NCI-H2227 (cell line): ENCODE data around the gene TLCD2.
"Not testable (repeated sequence)": the region's sequence is repeated elsewhere in the genome, so short reads cannot be mapped to it uniquely, and the experiment has no call there.

Source experiments
- DNase-seq: peaks from one replicate; lab custom pipeline; 2025; ENCODE audit not compliant: unreplicated experiment; lab: John Stamatoyannopoulos, UW

Gene TLCD2

GRCh38 chr17:1695365-1695764, 14.8 kb downstream of the TLCD2 start:
- DNase-seq = no peak

DNA sequence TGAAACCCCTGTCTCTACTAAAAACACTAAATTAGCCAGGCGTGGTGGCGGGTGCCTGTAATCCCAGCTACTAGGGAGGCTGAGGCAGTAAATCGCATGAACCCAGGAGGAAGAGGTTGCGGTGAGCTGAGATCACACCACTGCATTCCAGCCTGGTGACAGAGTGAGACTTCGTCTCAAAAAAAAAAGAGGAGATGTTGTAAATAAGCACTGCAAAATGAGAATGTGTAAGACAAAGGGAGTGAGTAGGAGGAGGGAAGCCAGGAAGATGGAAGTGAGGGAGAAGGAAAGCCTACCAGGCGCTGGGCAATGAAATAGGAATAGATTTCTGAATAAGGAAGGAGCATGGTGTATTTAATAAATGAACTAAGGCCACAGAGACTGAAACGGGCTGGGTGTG, 16.8 kb downstream of the TLCD2 start:
- DNase-seq = no peak

DNA sequence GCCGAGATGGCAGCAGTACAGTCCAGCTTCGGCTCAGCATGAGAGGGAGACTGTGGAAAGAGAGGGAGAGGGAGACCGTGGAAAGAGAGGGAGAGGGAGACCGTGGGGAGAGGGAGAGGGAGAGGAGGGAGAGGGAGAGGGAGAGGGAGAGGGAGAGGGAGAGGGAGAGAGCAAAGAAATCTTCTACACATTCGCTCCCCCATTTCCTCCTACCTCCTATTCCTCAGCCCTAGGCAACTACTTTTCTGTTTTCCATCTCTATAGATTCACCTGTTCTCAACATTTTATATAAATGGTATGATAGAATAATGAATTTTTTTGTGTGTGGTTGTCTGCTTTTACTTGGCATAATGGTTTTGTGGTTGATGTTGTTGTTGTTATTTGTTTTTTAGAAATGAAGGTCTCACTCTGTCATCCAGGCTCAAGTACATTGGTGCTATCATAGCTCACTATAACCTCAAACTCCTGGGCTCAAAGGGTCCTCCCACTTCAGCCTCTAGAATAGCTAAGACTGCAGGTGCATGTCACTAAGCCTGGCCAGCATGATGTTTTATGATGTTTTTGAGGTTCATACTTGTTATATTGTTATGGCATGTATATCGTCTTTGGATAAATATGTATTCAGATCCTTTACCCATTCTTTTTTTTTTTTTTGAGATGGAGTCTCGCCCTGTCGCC, 19.5 kb downstream of the TLCD2 start:
- no peak for DNase-seq

GRCh38 chr17:1688405-1688804, 21.8 kb downstream of the TLCD2 start:
- not testable (repeated sequence) for DNase-seq

- DNase-seq = no peak
These were observed 24.1 kb downstream of the TLCD2 start for GRCh38 chr17:1686086-1686485.

DNA sequence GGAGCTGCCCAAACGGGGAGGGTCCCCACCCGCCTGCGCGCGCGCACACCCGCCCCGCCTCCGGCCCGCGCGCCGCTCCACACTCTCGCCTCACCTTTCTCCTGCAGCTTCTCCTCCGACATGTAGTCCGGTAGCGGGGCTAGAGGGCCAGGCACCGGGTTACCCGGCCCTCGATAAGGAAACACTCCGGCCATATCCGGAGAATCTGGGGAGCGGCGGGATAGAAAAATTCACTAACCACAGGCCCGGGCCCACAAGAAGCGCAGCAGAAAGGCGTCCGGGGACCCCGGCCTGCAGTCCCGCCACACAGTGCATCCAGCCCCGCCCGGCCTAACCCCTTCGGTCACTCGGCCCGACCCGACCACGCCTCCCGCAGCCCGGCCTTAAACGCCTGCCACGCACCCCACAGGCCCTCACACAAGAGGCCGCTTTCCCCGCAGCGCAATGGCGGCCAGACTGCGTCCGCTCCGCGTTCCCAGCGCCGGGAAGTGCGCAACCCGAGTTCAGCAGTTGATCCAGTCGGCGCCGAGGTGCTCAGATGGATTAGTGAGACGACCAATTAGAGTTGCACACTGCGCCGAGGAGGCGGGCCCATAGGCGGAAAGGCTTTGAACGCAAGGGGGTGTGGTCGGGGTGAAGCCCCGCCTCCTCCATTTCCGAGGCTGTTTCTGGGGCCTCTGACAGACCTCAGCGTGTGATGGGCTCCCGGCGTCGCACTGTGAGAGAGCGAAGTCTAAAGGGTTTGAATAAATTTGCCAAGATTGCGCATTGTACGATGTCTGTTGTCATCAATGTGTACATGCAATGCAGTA, 25.6 kb downstream of the TLCD2 start, which contains the start of gene PRPF8:
PRPF8 (minus strand) TSS at position 490 of the 812 bp plus-strand sequence; CDS start at position 194, 296 bp downstream.
- DNase-seq = peak; percentile 97

DNA sequence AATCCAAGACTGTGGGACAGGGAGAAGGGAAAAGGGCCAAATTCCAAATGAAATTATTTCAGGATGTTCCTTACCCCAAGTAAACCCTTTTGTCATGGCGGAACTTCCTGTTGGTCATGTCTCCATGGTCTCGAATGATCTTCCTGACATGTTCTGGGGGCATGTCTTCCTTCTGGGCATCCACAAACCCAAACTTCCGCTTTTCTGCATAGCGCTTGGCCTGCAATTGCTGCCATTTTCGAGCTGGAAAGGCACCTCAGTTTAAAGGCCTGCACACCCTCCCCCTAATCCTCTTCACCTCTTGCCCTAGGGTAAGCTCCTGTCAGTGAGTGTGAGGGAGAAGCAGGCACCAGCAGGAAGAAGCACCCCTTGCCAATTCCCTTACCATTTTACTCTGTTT, 26.7 kb downstream of the TLCD2 start:
- no peak for DNase-seq

- DNase-seq = no peak
These were observed 33.8 kb downstream of the TLCD2 start for GRCh38 chr17:1676401-1676800.

DNA sequence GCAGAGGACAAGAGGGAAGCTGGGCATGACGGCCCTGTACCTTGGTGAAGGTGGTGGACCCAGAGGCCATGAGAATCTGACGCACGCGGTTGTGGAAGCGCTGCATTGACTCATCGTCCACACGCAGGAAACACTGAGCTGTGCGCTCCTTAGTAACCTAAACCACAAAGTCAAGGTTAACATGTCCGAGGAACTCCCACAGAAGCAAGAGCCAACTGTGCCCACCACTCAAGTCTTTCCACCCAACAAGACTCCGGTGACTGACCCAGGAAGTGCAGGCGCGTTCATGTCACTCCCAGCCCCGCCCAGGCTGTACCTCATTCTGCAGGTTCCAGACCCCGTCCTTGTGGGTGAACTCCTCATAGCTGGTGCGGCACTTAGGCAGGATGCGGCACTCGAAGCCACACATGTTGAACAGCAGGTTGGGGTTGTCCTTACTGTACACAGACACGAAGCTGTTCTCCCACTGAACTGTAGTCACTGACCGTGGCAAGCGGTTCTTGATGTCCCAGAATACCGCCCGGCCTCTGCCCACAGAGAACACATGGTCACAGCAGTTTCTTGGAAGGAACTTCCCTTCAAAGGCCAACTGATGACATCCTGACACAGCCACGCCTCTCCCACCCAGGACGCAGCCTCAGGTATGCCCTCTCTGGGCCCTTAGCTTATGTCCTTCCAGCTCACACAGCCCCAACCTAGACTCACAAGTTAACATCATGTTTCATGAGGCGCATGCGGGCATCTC, 37.0 kb downstream of the TLCD2 start:
- DNase-seq = no peak

- not testable (repeated sequence) for DNase-seq
These were observed 46.2 kb downstream of the TLCD2 start for GRCh38 chr17:1663934-1664333.

DNA sequence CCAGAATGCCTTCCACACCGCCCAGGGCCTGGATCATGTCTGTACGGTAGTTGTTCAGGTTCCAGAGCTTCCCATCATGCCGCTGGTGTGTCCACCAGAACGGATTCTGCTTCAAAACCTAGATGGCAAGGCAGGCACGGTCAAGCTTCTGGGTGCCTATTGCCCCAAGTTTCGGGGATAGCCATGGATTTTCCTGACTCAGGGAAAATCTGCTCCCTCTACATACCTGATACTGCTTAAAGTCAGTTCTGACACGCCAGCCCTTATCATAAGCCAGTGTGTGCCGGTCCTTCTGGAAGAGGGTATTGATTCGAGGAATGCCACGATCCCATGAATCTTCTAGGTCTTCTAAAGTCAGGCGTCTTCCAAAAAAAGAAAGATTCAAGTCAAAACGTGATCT, 49.1 kb downstream of the TLCD2 start:
- DNase-seq = no peak

- DNase-seq = no peak
These were observed 52.1 kb downstream of the TLCD2 start for GRCh38 chr17:1658100-1658499.

DNA sequence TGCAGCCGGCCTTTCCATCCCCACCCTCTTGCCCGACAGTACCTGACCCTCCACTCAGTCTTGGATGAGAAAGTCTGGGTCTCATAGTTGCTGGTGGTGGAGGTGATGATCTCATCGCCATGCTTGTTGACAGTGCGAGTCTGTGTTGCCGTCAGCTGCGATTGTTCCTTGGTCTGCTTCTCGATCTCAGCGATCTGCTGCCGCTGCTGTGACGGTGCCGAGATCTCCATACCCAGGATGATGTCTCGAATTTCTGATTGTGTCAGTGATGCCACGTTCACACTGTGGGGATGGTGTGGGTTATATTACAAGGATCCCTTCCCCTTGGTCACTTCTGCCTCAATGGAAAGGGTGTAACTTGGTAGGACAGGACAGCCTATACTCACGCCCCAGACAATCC, 56.4 kb downstream of the TLCD2 start:
- no peak for DNase-seq

DNA sequence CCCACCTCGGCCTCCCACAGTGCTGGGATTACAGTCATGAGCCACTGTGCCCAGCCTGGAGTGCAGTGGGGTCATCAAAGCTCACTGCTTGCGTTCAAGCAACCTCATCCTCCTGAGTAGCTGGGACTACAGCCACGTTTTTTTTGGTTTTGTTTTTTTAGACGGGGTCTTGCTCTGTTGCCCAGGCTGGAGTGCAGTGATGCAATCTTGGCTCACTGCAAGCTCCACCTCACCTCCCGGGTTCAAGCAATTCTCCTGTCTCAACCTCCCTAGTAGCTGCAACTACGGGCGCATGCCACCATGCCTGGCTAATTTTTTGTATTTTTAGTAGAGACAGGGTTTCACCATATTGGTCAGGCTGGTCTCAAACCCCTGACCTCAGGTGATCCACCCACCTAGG, 57.4 kb downstream of the TLCD2 start:
- DNase-seq = not testable (repeated sequence)
